H1 (cell line): Measurements from ENCODE around the gene ABCD1. TPM values are rescaled to one million over a fixed set of nuclear protein-coding genes. Genes with fewer than 3 reads are reported as not detected.
A peak's percentile ranks its signal among the peaks of the same experiment; 100 is the strongest.

Experiments
- CTCF ChIP-seq, 3 experiments: IDR thresholded peaks; 1 replicate in 2 of 3; 2 replicates in 1 of 3; pipeline versions ENCODE4 v1.5.1 to v1.6.1; 2011; ENCODE audit warnings: low read length in 3 of 3, mild to moderate bottlenecking in 3 of 3, inconsistent platforms in 2 of 3, low read depth in 1 of 3, moderate library complexity in 1 of 3; ENCODE audit not compliant: insufficient read depth in 1 of 3; ENCODE audit errors: control extremely low read depth in 1 of 3
- polyA plus RNA-seq, 7 experiments: library from polyadenylated mRNA; depleted of rRNA in 3 of 7; stranded (reverse) in 5 of 7; unstranded in 2 of 7; fragments of >200 nt in 5 of 7; fragments of 200-250 nt in 2 of 7; gene quantifications; 1 replicate in 5 of 7; 2 replicates in 1 of 7; 4 replicates in 1 of 7; pipeline versions ENCODE4 v1.2.1 to v1.2.3, GENCODE V29; 2011 to 2013; ENCODE audit warnings: missing spikeins in 2 of 7, mixed read lengths in 2 of 7
- total RNA-seq: library from RNA; stranded (reverse); fragmentation: NEBNext Ultra II Directional; extraction: Animal tissue kit (Norgen Biotek cat#: 25700); gene quantifications from 2 replicates; pipeline ENCODE4 v1.2.1, GENCODE V29; 2021
- TF ChIP-seq, protein P1 (sequence below): fragments of 300-600 bp; sonication (generic); IDR thresholded peaks from 2 replicates; pipeline ENCODE4 v1.7.1; 2012; ENCODE audit warnings: low read length, moderate library complexity, mild to moderate bottlenecking, inconsistent platforms; ENCODE audit not compliant: insufficient replicate concordance

ABCD1 gene
- total and polyA plus RNA-seq, 2 of the 8 experiments (the other 6 are each of a cell fraction or from before 2014, with no cell fraction given) = 3.1 to 6.6 TPM

DNA sequence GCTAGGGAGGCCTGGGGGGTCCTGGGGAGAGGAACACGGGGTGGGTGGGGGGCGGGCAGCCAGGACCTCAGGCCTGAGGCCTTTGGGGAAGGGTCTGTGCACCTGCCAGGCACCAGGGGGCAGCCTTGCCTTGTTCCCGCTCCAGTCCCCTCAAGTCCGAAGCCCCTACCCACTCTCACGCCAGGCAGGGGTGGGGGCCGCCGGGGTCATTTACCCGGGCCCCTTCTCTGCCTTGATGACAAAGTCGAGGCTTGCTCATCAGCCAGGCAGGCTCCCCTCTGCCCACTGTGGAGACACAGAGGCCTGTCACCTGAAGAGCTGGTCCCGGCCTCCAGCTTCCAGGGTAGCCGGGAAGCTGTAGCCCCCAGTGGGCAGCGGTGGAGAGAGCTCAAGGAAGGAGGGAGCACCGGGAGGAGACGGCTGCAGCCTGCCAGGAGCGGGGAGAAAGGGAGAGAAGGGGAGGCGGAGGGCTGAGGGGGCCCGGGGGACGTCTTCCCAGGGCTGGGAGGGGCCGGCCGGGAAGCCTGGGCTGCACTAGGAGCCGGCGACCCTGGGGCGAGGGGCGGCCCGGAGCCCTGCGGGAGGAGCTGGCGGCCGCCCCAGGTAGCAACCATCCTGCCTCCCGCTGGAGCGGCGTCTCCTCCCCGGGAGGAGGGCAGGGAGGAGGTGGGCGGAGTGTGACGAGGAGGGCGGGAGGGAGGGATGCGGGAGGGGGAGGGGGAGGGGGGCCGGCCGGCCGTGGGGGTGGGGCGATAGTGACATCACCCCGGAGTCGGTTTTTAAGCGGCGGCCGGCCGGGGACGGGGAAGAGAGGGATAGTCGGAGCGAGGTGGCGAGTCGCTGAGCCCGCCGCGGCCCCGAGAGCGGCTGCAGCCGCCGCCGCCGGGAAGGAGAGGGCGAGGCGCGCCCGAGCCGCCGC, 37.3 kb upstream of the ABCD1 start, which contains the start of gene SLC6A8 (continued):
- TF ChIP-seq, protein P1, sequence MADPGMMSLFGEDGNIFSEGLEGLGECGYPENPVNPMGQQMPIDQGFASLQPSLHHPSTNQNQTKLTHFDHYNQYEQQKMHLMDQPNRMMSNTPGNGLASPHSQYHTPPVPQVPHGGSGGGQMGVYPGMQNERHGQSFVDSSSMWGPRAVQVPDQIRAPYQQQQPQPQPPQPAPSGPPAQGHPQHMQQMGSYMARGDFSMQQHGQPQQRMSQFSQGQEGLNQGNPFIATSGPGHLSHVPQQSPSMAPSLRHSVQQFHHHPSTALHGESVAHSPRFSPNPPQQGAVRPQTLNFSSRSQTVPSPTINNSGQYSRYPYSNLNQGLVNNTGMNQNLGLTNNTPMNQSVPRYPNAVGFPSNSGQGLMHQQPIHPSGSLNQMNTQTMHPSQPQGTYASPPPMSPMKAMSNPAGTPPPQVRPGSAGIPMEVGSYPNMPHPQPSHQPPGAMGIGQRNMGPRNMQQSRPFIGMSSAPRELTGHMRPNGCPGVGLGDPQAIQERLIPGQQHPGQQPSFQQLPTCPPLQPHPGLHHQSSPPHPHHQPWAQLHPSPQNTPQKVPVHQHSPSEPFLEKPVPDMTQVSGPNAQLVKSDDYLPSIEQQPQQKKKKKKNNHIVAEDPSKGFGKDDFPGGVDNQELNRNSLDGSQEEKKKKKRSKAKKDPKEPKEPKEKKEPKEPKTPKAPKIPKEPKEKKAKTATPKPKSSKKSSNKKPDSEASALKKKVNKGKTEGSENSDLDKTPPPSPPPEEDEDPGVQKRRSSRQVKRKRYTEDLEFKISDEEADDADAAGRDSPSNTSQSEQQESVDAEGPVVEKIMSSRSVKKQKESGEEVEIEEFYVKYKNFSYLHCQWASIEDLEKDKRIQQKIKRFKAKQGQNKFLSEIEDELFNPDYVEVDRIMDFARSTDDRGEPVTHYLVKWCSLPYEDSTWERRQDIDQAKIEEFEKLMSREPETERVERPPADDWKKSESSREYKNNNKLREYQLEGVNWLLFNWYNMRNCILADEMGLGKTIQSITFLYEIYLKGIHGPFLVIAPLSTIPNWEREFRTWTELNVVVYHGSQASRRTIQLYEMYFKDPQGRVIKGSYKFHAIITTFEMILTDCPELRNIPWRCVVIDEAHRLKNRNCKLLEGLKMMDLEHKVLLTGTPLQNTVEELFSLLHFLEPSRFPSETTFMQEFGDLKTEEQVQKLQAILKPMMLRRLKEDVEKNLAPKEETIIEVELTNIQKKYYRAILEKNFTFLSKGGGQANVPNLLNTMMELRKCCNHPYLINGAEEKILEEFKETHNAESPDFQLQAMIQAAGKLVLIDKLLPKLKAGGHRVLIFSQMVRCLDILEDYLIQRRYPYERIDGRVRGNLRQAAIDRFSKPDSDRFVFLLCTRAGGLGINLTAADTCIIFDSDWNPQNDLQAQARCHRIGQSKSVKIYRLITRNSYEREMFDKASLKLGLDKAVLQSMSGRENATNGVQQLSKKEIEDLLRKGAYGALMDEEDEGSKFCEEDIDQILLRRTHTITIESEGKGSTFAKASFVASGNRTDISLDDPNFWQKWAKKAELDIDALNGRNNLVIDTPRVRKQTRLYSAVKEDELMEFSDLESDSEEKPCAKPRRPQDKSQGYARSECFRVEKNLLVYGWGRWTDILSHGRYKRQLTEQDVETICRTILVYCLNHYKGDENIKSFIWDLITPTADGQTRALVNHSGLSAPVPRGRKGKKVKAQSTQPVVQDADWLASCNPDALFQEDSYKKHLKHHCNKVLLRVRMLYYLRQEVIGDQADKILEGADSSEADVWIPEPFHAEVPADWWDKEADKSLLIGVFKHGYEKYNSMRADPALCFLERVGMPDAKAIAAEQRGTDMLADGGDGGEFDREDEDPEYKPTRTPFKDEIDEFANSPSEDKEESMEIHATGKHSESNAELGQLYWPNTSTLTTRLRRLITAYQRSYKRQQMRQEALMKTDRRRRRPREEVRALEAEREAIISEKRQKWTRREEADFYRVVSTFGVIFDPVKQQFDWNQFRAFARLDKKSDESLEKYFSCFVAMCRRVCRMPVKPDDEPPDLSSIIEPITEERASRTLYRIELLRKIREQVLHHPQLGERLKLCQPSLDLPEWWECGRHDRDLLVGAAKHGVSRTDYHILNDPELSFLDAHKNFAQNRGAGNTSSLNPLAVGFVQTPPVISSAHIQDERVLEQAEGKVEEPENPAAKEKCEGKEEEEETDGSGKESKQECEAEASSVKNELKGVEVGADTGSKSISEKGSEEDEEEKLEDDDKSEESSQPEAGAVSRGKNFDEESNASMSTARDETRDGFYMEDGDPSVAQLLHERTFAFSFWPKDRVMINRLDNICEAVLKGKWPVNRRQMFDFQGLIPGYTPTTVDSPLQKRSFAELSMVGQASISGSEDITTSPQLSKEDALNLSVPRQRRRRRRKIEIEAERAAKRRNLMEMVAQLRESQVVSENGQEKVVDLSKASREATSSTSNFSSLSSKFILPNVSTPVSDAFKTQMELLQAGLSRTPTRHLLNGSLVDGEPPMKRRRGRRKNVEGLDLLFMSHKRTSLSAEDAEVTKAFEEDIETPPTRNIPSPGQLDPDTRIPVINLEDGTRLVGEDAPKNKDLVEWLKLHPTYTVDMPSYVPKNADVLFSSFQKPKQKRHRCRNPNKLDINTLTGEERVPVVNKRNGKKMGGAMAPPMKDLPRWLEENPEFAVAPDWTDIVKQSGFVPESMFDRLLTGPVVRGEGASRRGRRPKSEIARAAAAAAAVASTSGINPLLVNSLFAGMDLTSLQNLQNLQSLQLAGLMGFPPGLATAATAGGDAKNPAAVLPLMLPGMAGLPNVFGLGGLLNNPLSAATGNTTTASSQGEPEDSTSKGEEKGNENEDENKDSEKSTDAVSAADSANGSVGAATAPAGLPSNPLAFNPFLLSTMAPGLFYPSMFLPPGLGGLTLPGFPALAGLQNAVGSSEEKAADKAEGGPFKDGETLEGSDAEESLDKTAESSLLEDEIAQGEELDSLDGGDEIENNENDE = no peak
- TF ChIP-seq CTCF (IDR thresholded peaks at IDR 0.05; ENCODE audit: control extremely low read depth in 1 of 3, insufficient read depth in 1 of 3, low read depth in 1 of 3, low read length in 3 of 3) = peak in 2 of 3 experiments; percentile 30 to 33; a peak in 3 of 4 replicates
